AG20443 (cell line): Measurements from ENCODE around the gene SRSF8.
A peak's percentile ranks its signal among the peaks of the same experiment; 100 is the strongest.
"Not testable (repeated sequence)": the region's sequence is repeated elsewhere in the genome, so short reads cannot be mapped to it uniquely, and the experiment has no call there.

Source experiments
- DNase-seq: peaks from one replicate; pipeline ENCODE4 v3.0.0; 2012; ENCODE audit warnings: low spot score, mixed read lengths

SRSF8 gene, protein sequence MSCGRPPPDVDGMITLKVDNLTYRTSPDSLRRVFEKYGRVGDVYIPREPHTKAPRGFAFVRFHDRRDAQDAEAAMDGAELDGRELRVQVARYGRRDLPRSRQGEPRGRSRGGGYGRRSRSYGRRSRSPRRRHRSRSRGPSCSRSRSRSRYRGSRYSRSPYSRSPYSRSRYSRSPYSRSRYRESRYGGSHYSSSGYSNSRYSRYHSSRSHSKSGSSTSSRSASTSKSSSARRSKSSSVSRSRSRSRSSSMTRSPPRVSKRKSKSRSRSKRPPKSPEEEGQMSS

DNA sequence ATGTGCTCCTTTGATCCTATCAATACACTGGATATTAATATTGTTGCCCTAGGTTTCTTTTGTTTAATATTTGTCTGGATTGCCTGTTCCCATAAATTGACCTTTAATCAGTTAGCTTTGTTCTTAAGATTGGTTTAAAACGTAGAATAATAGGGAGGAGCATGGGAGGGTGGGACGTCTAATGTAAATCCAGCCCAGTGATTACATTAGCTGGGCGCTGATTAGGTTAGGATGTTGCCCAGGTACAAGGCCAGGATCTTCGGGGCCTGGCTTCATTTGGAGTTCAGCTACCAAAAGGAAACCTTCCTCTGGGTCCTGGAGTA is at the start of gene SRSF8:
SRSF8 (plus strand) TSS at position 204 of the 323 bp plus-strand sequence. CDS start 308 bp downstream, outside the sequence.
- DNase-seq: no peak

DNA sequence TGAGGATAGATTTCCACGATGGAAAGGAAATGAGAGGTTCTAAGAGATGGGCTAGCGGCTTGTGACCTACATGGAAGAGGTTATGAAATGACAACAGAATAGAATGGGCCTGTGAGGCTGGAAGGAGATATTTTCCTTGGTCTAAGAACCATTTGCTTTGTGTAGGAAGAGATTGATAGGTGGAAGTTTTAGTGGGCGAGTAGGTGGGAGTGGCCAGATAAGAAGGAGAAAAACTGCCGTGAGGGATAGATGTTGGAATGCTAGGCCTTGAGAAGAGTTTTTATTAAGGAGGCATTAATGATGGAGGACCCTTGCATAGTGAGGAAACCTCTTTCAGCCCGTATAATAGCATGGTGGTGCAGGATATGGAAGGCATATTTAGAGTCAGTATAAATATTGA is 45.3 kb upstream of the SRSF8 start:
- DNase-seq: not testable (repeated sequence)

DNA sequence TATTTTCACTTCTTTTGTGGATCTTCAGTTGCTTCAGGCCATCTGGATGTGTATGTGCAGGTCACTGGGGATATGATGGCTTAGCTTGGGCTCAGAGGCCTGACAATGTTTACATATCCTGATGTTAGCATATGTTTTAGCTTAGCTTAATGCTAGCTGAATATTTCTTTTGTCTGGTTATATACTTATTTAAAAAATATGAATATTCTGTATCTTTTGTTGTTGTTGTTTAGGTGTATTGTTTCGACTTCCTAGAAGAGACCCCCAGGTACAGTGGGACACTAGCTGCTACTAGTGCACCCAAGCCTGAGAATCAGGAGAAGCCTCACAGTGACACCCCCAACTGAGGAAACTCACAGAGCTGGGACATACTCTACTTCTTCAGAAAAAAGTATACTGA is 41.8 kb upstream of the SRSF8 start, which contains the start of gene KDM4E:
KDM4E (plus strand) TSS at position 301 of the 400 bp plus-strand sequence. CDS start 300 bp downstream, outside the sequence.
- DNase-seq: no peak

DNA sequence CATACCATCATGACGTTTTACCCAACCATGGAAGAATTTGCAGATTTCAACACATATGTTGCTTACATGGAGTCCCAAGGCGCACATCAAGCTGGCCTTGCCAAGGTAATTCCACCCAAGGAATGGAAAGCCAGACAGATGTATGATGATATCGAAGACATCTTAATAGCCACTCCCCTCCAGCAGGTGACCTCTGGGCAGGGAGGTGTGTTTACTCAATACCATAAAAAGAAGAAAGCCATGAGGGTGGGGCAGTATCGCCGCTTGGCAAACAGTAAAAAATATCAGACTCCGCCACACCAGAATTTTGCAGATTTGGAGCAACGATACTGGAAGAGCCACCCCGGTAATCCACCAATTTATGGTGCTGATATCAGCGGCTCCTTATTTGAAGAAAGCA is 41.1 kb upstream of the SRSF8 start:
- DNase-seq: not testable (repeated sequence)

DNA sequence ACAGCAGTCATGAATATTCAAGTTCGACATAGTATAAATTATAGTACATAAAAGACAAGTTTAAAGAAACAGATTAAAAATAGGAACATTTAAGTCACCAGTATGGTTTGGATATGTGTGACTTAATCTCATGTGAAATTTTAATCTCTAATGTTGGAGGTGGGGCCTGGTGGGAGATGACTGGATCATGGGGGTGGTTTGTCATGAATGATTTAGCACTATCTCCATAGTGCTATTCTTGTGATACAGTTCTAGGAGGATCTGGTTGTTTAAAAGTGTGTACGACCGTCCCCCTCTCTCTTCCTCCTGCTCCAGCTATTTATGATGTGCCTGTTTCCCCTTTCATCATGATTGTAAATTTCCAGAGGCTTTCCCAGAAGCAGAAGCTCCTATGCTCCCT is 38.4 kb upstream of the SRSF8 start:
- no peak for DNase-seq

DNA sequence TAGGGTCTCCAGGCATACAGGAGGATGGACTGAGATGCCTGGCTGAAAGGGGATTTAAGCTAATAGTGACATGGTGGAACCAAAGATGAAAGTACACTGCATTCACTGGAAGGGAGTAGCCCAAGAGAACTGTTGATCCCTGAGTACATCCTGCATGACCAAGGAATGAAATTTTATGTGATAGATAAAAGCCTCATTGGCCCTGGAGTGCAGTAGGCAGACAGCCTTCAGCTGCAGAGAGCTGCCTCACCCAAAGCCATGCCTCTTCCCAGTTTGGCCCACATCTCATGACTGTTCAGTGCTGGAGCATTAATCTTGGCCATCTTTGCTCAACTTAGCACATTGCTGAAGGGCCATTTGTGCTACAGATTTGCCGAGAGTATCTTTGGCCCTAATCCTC is 33.7 kb upstream of the SRSF8 start:
- DNase-seq: no peak

DNA sequence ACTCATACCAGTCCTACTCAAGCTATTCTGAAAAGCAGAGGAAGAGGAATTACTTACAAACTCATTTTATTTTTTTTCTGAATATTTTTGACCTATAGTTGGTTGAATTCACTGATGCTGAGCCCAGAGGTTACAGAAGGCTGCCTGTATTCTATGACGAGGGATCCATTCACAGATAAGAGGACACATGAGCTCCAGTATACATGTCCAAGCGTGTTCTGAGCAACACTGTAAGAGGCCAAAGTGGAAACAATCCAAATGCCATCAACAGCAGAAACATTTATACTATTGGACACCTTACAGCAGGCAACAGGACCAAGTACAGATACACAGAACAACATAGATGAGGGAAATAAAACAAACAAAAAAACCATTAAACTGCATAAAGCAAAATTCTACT is 31.4 kb upstream of the SRSF8 start:
- no peak for DNase-seq

DNA sequence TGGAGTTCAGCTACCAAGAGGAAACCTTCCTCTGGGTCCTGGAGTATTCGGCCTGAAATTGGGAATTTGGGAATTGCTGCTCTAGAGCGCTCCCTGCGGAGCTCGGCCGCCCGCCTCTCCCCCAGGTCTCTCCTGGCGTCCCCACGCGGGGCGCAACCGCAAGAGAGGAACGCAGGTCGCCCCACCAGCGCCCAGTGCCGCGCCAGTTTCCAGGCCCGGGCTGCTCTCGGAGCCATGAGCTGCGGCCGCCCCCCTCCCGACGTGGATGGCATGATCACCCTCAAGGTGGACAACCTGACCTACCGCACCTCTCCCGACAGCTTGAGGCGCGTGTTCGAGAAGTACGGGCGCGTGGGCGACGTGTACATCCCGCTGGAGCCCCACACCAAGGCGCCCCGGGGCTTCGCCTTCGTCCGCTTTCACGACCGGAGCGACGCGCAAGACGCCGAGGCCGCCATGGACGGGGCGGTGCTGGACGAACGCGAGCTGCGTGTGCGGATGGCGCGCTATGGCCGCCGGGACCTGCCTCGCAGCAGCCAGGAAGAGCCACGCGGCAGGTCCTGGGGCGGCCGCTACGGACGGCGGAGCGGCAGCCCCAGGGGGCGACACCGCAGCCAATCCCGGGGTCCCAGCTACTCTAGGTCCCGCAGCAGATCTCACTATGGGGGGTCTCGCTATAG is 29.2 kb upstream of the SRSF8 start:
- peak; percentile 22 for DNase-seq

DNA sequence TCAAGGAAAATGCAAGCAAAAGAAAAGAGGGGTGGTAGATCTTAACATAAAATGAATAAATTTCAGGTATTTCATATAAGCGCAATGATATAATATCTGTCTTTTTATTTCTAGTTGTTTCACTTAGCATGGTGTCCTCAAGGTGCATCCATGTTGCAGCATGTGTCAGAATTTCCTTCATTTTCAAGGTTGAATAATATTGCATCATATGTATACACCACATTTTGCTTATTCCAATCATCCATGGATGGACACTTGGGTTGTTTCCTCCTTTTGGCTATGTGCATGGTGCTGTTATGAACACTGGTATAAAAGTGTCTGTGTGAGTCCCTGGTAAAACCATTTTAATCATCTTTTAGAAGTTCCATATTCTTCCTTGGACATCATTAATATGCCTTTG is 24.5 kb upstream of the SRSF8 start:
- no peak for DNase-seq

DNA sequence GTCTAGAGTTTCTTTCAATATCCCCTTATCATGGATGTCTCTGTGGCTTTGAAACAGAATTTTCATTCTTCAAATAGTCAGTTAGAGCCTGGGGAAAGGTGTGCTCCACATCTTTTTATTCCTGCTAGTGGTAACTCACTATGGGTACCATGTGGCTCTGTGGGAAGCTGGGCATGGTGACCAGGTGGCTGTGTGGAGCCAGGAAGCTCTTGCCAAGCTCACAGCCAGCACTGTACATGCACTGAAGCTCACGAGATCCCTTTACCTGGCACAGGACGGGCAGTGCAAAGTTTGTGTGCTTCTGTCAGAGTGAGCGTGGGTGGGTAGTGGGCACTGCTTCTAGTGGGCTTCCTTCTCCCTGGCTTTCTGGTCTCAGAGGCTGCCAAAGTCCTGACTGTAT is 23.8 kb upstream of the SRSF8 start:
- no peak for DNase-seq

DNA sequence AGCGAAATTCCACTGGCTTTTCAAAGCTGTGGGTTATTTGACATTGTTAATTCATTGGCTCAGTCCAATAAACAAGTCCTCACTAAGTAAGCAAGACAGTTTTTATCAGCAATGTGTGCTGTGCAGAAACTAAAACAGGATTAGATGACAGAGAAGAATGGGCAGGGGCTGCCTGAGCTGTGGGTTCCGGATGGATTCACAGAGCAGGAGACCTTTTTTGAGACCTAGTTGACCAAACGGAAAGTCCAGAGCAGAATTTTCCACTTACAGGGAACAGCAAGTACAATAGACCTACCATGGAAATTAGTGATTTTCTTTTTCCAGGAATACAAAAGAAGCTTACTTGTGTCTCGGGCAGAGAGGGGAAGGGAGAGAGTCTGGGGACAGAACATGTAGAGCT is 22.7 kb upstream of the SRSF8 start:
- no peak for DNase-seq

DNA sequence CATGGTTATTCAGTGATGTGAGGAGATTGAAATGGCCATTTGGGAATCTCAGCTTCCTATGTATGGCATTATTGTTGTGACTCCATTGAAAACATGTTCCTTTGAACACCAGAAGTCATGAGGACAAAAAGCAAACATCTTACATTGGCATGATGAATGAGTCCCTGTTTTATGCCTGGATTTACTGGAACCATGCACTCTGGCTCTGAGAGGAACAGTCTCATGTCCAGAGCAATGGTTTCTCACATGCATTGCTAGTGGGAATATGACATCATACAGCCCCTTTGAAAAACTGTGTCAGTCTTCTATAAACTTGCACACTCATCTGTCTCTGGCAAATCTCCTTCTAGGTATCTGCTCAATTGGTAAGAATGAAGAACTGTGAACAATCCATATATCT is 20.9 kb upstream of the SRSF8 start:
- DNase-seq: no peak

DNA sequence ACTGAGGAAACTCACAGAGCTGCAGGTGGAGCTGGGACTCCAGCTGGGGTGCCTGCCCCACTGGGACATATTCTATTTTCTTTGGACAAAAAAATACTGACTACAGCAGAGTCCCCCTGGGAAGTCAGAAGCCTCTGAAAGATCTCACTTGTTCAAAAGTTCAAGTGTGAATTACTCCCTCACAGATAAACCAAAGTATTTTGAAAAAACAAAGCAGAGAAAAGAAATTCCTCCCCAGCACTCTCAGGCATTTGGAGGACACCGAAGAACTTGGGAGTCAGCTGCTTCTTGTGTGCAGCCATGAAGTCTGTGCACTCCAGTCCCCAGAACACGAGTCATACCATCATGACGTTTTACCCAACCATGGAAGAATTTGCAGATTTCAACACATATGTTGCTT is 17.6 kb upstream of the SRSF8 start, which contains the start of gene KDM4F:
KDM4F (plus strand) TSS at position 301 of the 400 bp plus-strand sequence.
- DNase-seq: not testable (repeated sequence)

DNA sequence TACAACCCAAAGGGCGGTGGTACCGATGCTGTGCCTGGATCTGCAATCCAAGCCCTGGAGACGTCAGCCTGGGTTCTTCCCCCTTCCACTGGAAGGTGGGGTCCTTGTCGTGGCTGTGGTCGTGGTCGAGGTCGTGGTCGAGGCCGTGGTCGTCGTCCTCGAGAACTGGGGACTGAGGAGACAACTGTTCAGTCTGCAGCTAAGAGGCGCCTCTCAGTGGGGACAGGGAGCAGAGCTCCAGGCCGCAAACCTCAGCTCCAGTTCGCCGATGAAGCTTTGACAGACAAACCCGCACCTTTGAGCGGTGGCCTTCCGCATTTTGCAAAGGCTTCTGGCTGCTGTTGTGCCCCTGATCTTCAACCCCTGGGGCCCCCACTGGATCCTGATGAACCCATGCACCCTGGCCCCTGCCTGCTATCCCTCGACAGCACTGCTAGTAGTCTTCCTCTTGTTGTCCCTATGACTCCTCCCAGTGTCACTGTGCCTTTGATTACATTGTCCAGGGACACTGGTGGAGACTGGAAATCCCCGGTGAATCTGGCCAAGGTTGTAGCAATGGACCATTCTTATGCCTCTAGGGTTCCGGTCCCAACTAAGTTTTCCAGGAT is 16.0 kb upstream of the SRSF8 start:
- DNase-seq: no peak

DNA sequence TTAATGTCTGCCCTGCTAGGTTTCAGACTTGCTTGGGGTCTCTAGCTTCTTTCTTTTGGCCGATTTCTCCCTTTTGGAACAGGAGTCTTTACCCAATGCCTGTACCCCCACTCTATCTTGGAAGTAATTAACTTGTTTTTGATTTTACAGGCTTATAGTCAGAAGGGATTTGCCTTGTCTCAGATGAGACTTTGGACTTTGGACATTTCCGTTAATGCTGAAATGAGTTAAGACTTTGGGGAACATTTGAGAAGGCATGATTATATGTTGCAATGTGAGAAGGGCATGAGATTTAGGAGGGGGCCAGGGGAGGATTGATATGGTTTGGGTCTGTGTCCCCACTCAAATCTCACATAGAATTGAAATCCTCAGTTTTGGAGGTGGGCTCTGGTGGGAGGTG is 12.4 kb upstream of the SRSF8 start:
- DNase-seq: no peak

DNA sequence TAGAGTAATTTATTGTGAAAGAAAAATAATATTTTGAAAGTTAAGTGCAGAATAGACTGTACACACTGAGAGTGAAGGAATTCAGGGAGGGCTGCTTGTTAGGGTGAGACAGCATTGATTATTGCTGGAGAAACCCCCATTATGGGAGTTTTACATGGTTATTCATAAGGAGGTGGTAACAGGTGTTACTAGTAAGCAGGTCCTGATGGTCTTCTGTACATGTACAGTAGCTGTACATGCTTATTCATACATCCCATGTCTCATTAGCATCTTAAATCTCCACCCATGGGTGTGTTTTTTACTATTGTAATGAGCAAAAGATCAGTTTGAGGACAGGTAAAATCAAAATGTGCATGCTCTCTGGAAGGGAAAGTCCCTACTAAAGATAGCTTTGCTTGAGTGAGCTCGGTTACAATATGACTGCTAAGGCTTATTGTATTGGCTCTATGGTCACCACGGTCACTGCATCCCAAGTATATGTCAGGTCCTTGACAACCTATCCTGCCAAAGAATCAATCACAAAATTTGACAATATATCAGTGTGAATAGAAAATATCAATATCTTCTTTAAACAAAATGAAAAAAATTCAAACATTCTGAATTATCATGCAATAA is 11.3 kb upstream of the SRSF8 start:
- DNase-seq: no peak

DNA sequence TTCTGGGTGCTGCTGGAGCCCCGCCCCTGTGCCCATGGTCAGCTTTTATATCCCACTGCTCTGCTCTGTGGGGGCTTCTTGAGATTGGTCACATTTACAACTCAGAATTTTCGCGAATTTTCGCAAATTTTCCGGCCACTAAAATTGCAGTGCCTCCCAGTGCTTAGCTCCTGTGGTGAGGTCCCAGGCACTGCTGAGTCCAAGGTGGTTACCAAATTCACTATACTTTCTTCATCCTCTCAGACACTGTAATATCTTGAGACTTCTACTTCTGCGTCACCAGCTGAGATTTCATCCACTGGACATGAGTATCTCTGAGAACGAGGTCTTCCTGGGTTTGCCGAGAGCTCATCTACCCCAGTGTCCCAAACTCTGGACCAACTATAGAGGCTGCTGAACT is 8.8 kb upstream of the SRSF8 start:
- DNase-seq: no peak

DNA sequence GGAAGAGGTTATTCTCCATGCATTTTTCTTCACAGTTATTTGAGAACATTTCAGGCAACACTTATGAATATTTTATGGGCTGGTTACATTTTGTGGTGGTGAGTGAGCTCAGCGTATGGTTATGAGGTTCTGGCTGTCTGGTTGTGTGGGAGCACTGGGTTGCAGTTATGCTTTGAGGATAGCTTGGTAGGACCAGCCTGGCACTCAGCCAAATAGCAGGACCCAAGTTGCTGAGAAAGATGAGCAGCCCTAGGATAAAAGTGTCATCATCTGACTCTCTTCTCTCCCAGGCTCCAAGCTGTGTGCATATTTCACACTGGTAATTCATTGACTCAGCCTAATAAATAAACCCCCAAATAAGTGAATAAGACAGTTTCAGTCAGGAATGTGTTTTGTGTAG is 8.1 kb upstream of the SRSF8 start:
- DNase-seq: no peak

DNA sequence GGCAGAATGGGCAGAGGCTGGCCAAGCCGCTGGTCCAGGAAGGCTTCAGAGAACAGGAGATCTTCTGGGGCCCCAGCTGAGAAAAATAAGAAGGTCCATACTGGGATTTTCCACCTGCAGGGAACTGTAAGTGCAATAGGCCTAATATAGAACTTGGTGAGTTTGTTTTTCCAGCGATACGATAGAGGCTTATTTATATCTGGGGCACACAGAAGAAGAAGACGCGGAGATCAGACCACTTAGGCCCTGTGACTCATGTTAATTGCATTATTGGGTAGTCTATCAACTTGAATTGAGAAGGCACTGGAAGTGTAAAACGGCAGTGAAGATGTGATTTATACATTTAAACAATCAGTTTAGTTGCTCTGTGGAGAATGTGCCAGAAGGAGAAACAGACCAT is 7.7 kb upstream of the SRSF8 start:
- no peak for DNase-seq

DNA sequence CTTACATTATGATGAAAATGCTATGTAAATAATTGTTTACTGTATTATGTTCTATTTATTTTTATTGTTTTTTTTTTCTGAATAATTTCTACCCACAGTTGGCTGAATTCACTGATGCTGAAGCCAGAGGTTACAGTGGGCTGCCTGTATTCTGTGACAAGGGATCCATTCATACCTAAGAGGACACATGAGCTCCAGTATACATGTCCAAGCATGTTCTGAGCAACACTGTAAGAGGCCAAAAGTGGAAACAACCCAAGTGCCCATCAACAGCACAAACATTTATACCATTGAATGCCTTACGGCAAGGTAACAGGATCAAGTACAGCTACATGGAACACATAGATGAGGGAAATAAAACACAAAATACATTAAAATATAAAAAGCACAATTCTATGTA is 1.4 kb upstream of the SRSF8 start:
- no peak for DNase-seq

DNA sequence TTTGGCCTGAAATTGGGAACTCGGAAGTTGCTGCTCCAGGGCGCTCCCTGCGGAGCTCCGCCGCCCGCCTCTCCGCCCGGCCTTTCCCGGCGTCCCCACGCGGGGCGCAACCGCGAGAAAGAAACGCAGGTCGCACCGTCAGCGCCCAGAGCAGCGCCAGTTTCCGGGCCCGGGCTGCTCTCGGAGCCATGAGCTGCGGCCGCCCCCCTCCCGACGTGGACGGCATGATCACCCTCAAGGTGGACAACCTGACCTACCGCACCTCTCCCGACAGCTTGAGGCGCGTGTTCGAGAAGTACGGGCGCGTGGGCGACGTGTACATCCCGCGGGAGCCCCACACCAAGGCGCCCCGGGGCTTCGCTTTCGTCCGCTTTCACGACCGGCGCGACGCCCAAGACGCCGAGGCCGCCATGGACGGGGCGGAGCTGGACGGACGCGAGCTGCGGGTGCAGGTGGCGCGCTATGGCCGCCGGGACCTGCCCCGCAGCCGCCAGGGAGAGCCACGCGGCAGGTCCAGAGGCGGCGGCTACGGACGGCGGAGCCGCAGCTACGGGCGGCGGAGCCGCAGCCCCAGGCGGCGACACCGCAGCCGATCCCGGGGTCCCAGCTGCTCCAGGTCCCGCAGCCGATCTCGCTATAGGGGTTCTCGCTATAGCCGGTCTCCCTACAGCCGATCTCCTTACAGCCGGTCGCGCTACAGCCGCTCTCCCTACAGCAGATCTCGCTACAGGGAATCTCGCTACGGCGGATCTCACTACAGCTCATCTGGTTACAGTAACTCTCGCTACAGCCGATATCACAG is 521 bp downstream of the SRSF8 start:
- peak; percentile 89 for DNase-seq

DNA sequence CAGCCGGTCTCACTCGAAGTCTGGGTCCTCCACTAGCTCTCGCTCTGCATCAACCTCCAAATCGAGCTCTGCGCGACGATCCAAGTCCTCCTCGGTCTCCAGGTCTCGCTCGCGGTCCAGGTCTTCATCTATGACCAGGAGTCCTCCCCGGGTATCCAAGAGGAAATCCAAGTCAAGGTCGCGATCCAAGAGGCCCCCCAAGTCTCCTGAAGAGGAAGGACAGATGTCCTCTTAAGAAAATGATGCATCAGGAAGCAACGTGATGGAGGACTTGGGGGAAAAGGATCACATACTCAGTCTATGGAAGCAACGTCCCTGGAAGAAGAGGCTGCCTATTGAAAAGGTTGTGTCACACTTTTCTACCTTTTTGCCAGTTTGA is 1.1 kb downstream of the SRSF8 start:
- DNase-seq: no peak
